ENCODE results near the gene SMIM24.
"Not testable (repeated sequence)": the region's sequence is repeated elsewhere in the genome, so short reads cannot be mapped to it uniquely, and the experiment has no call there.

The SMIM24 gene

GRCh38 chr19:3455960-3456601 is 24.2 kb downstream of the SMIM24 start:
- DNase-seq (ENCODE audit: low read depth), result no peak

GRCh38 chr19:3455393-3455955 is 24.9 kb downstream of the SMIM24 start:
- DNase-seq (ENCODE audit: low read depth), result no peak

- DNase-seq (ENCODE audit: low read depth), result no peak
These were observed 25.5 kb downstream of the SMIM24 start for GRCh38 chr19:3454656-3455392.

GRCh38 chr19:3453840-3454239 is 26.5 kb downstream of the SMIM24 start:
- DNase-seq (ENCODE audit: low read depth), result no peak

DNA sequence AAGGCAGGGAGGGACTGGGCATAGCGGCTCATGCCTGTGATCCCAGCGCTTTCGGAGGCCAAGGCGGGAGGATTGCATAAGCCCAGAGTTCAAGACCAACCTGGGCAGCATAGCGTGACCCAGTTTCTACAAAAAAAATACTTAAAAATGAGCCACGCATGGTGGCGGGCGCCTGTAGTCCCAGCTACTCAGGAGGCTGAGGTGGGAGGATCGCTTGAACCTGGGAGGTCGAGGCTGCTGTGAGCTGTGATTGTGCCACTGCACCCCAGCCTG is 27.4 kb downstream of the SMIM24 start:
- not testable (repeated sequence) for DNase-seq (ENCODE audit: low read depth)

DNA sequence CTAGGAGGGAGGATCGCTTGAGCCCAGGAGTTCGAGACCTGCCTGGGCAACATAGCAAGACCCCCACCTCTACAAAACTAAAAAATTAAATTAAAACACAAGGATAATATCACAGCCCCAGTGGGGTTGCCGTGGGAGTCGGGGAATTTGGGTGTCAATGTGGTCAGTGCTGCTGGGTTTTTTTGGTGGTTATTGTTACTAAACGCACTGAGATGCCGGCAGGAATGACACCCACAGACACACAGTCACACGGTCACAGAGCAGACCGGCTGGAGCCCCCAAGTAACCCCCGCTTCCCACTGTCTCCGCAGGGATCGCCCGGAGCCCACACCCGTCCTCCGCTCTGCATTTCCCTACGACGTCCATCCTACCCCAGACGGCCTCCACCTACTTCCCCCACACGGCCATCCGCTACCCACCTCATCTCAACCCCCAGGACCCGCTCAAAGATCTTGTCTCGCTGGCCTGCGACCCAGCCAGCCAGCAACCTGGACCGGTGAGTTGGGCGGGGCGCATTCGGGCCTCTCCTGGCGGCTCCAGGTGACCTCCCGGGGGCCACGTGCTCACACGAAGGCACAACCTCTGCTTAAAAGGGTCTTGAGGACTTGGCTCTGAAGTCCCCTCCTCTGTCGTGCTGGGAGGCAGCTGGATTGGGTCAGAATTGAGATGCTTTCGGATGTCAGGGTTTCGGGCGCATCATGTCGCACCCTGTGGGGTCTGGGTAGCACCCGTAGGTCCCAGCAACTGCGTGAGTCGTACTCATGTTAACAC is 28.0 kb downstream of the SMIM24 start:
- no peak for DNase-seq (ENCODE audit: low read depth)

DNA sequence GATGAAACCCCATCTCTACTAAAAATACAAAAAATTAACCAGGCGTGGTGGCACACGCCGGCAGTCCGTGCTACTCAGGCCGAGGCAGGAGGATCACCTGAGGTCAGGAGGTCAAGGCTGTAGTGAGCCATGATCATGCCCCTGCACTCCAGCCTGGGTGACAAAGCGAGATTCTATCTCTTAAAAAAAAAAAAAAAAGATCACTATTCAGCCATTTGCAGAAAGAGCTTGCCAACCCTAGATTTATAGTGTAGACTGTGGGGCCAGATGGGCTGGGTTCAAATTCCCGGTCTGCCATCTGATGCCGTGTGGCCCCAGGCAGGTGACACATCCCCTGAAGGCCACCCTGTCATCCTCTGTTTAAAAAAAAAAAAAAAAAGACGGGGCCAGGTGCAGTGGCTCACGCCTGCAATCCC is 28.9 kb downstream of the SMIM24 start:
- DNase-seq (ENCODE audit: low read depth), result no peak

DNA sequence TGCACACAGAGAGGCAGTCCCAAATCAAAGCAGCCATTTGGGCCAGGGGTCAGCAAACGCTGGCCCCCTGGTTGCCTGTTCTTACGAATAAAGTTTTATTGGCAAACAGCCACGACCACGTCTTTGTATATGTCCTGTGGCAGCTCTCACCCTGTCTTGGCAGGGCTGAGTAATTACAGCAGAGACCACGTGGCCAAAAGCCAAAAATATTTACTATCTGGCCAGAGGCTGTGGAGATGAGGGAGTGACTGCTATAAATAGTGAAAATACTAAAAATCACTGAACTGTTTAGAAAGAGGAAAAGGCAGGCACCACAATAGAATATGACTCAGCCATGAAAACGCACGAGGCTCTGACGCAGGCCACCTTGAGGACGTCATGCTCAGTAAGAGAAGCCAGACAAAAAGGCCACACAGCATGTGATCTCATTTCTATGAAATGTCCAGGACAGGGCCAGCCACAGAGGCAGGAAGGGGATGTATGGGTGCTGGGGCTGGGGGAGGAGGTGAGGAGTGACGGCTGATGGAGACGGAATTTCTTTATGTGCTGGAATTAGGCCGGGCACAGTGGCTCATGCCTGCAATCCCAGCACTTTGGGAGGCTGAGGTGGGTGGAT is 29.4 kb downstream of the SMIM24 start:
- DNase-seq (ENCODE audit: low read depth), result peak; percentile 100

DNA sequence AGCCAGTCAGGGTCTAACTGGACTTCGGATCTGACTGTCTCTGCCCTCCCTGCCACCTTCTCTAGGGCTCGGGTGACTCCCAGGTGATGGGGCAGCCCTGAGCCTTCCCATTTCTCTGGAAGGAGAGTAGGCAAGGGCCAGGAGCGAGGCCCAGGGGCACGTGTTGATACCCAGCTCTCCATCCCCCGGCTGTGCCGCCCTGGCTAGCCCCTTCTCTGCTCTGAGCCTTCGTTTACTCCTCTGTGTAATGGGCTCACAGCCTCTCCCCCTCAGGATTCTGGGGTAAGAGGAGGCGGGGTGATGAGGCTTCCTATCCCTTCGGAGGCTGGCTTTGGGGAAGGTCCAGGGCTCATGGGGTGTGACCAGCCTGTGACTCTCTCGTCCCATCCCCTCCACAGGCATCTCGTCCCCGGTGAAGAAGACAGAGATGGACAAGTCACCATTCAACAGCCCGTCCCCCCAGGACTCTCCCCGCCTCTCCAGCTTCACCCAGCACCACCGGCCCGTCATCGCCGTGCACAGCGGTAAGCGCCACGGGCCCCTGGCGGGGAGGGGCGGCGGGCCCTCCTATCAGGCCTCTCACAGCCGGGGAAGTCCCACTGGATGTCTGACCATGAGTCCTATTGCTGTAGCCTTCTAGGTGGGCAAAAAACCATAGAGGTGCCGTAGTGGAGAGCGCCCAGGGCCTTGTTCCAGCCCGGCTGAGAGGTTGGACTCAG is 31.6 kb downstream of the SMIM24 start:
- DNase-seq (ENCODE audit: low read depth), result no peak

- DNase-seq (ENCODE audit: low read depth), result not testable (repeated sequence)
These were observed 33.7 kb downstream of the SMIM24 start for GRCh38 chr19:3446657-3447056.

DNA sequence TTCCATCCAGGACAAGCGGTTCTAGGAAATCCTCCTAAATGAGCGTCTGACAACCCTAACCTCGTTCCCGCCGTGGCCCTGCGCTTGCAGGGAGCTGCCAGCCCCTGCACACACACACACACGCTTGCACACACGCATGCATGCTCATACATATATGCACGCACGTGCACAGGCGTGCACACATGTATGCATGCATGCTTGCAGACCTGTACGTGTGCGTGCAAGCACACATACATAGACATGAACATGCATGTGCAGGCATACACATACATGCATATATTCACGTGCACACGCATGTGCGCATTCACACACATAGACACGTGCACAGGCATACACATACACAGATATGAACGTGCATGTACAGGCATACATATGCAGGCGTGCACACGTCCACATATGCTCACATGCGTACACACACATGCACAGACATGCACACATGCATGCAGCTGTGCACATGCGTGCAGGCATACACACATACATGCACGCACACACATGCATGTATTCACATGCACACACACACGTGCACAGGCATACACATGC is 35.6 kb downstream of the SMIM24 start:
- no peak for DNase-seq (ENCODE audit: low read depth)

DNA sequence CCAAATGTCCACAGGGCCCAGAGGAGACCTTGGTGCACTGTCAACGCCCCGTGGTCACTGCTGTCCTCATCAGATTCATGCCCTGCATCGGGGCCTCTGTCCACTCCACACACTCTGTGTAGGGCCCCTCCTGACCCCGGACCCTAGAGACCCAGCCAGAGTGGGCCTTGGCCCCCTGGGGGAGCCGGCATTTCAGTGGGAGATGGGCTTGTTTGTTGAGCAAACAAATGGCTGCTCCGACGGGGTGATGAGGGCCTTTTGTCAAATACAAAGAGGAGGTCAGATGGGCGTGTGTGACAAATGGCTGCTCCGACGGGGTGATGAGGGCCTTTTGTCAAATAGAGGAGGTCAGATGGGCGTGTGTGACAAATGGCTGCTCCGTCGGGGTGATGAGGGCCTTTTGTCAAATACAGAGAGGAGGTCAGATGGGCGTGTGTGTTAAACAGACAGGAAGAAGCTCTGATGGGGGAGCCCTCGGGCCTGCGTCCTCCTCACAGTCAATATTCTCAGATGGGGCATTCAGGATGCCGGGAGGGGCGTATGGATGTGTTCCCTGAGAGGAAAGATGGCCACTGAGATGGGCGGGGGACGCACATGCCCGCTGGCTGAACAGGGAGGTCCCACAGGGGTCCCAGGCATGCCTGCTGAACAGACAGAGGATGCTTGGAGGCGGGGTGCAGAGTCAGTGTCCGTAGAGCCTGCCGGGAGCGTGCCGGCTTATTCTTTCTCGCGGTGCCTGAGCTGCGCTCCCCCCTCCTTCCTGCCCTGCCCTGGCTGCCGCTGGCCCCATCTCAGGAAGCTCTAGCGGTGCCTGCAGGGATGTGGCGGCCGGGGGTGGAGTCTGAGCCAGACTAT is 36.3 kb downstream of the SMIM24 start:
- DNase-seq (ENCODE audit: low read depth), result peak; percentile 30

- DNase-seq (ENCODE audit: low read depth), result no peak
These were observed 37.7 kb downstream of the SMIM24 start for GRCh38 chr19:3442487-3443071.

DNA sequence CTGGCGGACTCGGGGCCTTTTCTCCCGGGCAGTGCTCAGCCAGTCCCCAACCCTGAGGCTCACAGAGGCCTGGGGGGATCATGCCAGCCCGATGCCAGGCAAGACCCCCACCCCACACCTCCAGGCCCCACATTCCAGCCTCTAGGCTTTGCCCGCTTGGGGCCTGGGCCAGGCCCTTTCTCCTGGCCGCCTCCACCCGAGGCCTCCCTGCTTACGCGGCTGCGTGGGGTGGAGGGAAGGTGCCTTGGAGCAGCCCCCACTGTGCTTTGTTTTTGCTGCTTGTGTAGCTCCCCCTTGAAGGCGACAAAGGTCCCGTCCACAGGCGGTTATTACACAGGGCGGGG is 38.4 kb downstream of the SMIM24 start:
- DNase-seq (ENCODE audit: low read depth), result no peak

- no peak for DNase-seq (ENCODE audit: low read depth)
These were observed 39.0 kb downstream of the SMIM24 start for GRCh38 chr19:3441089-3441985.

- no peak for DNase-seq (ENCODE audit: low read depth)
These were observed 40.2 kb downstream of the SMIM24 start for GRCh38 chr19:3440082-3440481.

DNA sequence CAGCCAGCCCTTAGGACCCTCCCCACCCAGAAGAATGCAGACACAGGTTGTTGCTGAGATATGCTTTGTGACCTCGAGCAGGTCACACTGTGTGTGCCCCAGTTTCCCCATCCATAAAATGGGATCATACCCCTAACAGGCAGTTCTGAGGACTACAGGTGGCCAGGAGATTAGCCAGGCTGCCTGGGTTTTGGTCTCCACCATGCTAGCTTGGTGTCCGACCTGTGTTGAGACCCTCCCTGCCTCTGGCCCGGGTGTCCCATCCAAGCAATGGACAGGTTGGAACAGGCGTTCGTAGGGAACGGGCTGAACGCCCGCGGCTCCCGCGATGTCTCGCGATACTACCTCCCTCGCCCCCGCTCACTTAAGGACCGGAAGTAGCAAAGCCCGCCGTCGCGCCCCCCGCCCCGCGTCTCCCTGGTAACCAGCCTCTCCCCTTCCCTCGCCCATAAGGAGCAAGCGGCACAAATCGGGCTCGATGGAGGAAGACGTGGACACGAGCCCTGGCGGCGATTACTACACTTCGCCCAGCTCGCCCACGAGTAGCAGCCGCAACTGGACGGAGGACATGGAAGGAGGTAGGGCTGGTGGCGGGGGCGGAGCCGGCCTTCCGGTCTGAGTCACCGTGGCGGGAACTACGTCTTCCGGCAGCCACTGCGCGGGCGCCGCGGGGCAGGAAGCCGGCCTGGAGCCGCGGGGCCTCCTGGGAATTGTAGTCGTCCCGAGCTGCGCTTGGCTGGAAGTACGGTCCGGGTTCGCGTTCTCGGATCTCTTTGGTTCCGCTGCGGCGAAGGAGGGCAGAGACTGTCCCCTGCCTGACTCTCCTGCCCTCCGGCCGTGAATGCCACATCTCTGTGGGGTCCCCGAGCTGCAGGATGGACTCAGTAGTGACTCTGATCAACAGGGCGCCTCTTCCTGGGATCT is 45.4 kb downstream of the SMIM24 start:
- DNase-seq (ENCODE audit: low read depth), result peak; percentile 93
